ENCODE measurements around the gene TOX4.

The TOX4 gene

DNA sequence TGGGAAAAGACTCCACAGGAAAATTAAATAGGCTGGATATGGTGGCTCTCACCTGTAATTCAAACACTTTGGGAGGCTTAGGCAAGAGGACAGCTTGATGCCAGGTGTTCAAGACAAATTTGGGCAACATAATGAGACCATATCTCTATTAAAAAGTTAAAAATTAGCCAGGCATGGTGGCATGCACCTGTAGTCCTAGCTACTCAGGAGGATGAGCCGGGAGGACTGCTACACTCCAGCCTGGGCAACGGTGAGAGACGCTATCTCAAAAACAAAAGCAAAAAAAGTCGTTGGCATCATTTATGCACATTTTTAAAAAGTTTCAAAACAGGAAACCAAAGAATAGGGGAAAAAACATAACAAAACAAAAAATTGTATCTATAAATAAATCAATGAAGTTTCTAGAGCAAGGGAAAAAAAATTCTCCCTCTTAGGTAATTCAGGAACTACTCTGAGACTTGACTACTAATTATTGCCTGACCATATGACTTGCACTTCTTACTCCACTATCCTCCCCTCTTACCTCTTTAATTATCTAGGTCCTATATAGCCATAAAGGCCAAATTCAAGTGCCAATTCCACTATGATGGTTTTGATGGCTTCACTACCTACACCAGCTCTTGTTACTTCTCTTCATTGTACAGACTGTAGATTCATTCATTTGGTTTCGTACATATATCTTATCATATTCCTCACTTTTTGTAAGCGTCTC is 32.6 kb downstream of the TOX4 start:
- Histone ChIP-seq H2AFZ (ENCODE audit: low read length) (no peak overlapping the region), H3K27ac (ENCODE audit: low read depth, low read length, poor library complexity, severe bottlenecking) (no peak overlapping the region), H3K27me3 (ENCODE audit: insufficient read depth, low read length) (no peaks in the 10 kb centered on the region), H3K4me3 (ENCODE audit: low read depth, low read length, poor library complexity, severe bottlenecking) (peak overlapping the region; percentile 88), H3K79me2 (ENCODE audit: insufficient read depth, low read length) (peaks cover 38% of the 10 kb centered on the region), H3K4me2 (ENCODE audit: low read length) (peak overlapping the region; percentile 88), H3K9ac (ENCODE audit: low read length) (peak overlapping the region; percentile 91; the same call in 1 of the 2 replicates), H3K9me3 (ENCODE audit: low read length) (no peaks in the 10 kb centered on the region), H3F3A (ENCODE audit: insufficient read depth, low read length) (no peaks in the 10 kb centered on the region), H3K36me3 (ENCODE audit: insufficient read depth, low read length) (peaks cover 25% of the 10 kb centered on the region), H4K20me1 (ENCODE audit: insufficient read depth, low read length) (no peaks in the 10 kb centered on the region), H3K9me2 (ENCODE audit: low read depth, low read length) (no peaks in the 10 kb centered on the region), H3K4me1 (ENCODE audit: insufficient read depth, low read length, severe bottlenecking) (peaks cover 20% of the 10 kb centered on the region)
- no peak for TF ChIP-seq EZH2 (IDR thresholded peaks at IDR 0.05; ENCODE audit: borderline replicate concordance, low read length)
- TF ChIP-seq, protein P1, sequence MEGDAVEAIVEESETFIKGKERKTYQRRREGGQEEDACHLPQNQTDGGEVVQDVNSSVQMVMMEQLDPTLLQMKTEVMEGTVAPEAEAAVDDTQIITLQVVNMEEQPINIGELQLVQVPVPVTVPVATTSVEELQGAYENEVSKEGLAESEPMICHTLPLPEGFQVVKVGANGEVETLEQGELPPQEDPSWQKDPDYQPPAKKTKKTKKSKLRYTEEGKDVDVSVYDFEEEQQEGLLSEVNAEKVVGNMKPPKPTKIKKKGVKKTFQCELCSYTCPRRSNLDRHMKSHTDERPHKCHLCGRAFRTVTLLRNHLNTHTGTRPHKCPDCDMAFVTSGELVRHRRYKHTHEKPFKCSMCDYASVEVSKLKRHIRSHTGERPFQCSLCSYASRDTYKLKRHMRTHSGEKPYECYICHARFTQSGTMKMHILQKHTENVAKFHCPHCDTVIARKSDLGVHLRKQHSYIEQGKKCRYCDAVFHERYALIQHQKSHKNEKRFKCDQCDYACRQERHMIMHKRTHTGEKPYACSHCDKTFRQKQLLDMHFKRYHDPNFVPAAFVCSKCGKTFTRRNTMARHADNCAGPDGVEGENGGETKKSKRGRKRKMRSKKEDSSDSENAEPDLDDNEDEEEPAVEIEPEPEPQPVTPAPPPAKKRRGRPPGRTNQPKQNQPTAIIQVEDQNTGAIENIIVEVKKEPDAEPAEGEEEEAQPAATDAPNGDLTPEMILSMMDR (IDR thresholded peaks at IDR 0.05; ENCODE audit: low read length), result no peak

DNA sequence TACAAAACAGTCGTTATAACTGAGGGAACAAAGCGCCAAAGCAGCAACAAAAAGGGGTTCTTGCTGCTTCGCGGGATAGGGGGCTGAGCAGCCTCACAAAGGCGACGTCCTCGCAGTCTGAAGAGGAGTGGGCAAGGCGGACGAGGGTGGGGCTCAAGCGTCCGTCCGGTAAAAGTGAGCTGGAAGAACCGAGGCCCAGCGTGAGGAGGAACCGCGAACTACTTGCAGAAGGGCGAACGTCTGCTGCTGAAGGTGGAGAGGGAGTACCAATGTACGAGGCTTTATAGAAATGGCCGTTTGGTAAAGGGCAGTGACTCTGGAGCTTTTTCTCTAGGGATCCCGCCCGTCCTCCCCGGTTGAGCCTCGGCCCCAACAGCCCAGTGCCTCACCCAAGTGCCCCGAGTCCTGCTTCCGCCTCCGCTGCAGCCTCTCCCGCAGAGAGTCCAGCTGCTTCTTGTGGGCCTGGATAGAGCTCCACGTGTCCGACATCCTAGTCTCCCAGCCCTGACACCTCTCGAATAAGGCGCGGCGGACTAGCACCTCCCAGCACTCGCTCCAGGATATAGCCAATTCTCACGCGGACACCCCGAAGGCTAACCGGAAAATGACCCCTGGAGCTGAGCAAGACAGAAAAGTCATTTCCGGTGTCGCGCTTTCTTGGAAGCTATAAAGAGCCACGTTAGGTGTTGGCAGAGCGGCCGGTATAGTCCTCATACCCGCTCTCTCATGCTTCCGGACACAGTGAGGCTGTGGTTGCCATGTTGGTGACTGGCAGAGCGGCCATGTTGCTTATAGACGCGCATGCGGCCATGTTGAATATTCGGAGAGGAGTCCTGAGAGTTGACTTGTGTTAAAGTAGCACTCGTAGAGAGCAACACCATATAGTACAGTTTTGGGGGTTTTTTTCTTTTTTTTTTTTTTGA is 34.0 kb downstream of the TOX4 start, which contains the start of gene METTL3:
Gene METTL3, minus strand, starts transcription at position 606 of the 923 bp plus-strand sequence. Its CDS starts 117 bp downstream, at position 489.
- no peaks in the 10 kb centered on the region for H3F3A ChIP-seq (ENCODE audit: insufficient read depth, low read length)
- H2AFZ ChIP-seq (ENCODE audit: low read length), result no peak within 1 kb of the TSS
- peak within 1 kb of the TSS; percentile 91 for H3K9ac ChIP-seq (ENCODE audit: low read length)
- H3K27ac ChIP-seq (ENCODE audit: low read depth, low read length, poor library complexity, severe bottlenecking), result peak within 1 kb of the TSS; percentile 14
- H3K4me1 ChIP-seq (ENCODE audit: insufficient read depth, low read length, severe bottlenecking), result peaks cover 20% of the 10 kb centered on the region
- no peaks in the 10 kb centered on the region for H4K20me1 ChIP-seq (ENCODE audit: insufficient read depth, low read length)
- no peaks in the 10 kb centered on the region for H3K9me2 ChIP-seq (ENCODE audit: low read depth, low read length)
- peak within 1 kb of the TSS; percentile 88 for H3K4me2 ChIP-seq (ENCODE audit: low read length)
- no peak for TF ChIP-seq EZH2 (IDR thresholded peaks at IDR 0.05; ENCODE audit: borderline replicate concordance, low read length)
- TF ChIP-seq, protein P1 (IDR thresholded peaks at IDR 0.05; ENCODE audit: low read length), result no peak
- H3K9me3 ChIP-seq (ENCODE audit: low read length), result no peaks in the 10 kb centered on the region
- H3K79me2 ChIP-seq (ENCODE audit: insufficient read depth, low read length), result peaks cover 31% of the 10 kb centered on the region
- H3K4me3 ChIP-seq (ENCODE audit: low read depth, low read length, poor library complexity, severe bottlenecking), result peak within 1 kb of the TSS; percentile 88
- peaks cover 25% of the 10 kb centered on the region for H3K36me3 ChIP-seq (ENCODE audit: insufficient read depth, low read length)
- H3K27me3 ChIP-seq (ENCODE audit: insufficient read depth, low read length), result no peaks in the 10 kb centered on the region

DNA sequence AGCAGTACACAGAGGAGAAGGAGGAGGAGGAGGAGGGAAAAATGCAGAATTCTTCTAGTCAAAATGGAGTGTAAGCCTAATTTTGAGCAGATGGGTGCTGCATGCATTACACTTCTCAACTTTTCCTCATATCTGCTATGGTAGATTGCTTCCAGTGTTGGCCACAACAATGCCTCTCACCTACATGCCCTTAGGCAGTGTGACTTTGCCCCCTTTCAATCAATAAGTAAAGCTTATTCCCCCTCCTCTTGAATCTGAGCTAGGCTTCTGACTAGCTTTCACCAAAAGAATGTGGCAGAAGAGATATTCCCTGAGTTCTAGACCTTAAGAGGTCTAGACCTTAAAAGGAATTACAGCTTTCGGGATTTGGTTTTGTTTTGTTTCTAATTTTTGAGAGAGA is 37.3 kb downstream of the TOX4 start:
- Histone ChIP-seq H3K27ac (ENCODE audit: low read depth, low read length, poor library complexity, severe bottlenecking) (no peak overlapping the region), H3K9me2 (ENCODE audit: low read depth, low read length) (no peaks in the 10 kb centered on the region), H4K20me1 (ENCODE audit: insufficient read depth, low read length) (no peaks in the 10 kb centered on the region), H3K4me2 (ENCODE audit: low read length) (no peak overlapping the region), H3K4me1 (ENCODE audit: insufficient read depth, low read length, severe bottlenecking) (peaks cover 17% of the 10 kb centered on the region), H3K79me2 (ENCODE audit: insufficient read depth, low read length) (peaks cover 17% of the 10 kb centered on the region), H3K27me3 (ENCODE audit: insufficient read depth, low read length) (no peaks in the 10 kb centered on the region), H3K9ac (ENCODE audit: low read length) (no peak overlapping the region), H3K36me3 (ENCODE audit: insufficient read depth, low read length) (0 out of 2 replicates have a peak, but pooled peaks cover 2% of the 10 kb centered on the region), H3K4me3 (ENCODE audit: low read depth, low read length, poor library complexity, severe bottlenecking) (no peak overlapping the region), H3K9me3 (ENCODE audit: low read length) (no peaks in the 10 kb centered on the region), H2AFZ (ENCODE audit: low read length) (no peak overlapping the region), H3F3A (ENCODE audit: insufficient read depth, low read length) (no peaks in the 10 kb centered on the region)
- no peak for TF ChIP-seq EZH2 (IDR thresholded peaks at IDR 0.05; ENCODE audit: borderline replicate concordance, low read length)
- TF ChIP-seq, protein P1 (IDR thresholded peaks at IDR 0.05; ENCODE audit: low read length), result no peak

Measured in OCI-LY1 (cell line).